PFSK-1 (cell line): ENCODE measurements around the gene SKAP1.

Experiments used
- FOXP2 ChIP-seq: optimal IDR thresholded peaks from 2 replicates; pipeline ENCODE3; 2011; ENCODE audit warnings: borderline replicate concordance, control low read depth, inconsistent platforms; ENCODE audit not compliant: insufficient read depth; ENCODE audit errors: extremely low read length, extremely low read depth
- POLR2AphosphoS5 ChIP-seq: IDR thresholded peaks from 2 replicates; pipeline ENCODE4 v1.6.1; 2012; ENCODE audit warnings: low read depth, mild to moderate bottlenecking, control low read depth, low read length, moderate library complexity
- REST ChIP-seq, 2 experiments: IDR thresholded peaks; 2 replicates each; pipeline versions ENCODE4 v1.6.1 to v1.8.0; 2011 to 2012; ENCODE audit warnings: low read depth in 2 of 2, low read length in 2 of 2, control low read depth in 1 of 2, inconsistent platforms in 1 of 2, mild to moderate bottlenecking in 1 of 2, moderate library complexity in 1 of 2; ENCODE audit not compliant: insufficient read depth in 1 of 2
- SIN3A ChIP-seq: IDR thresholded peaks from 2 replicates; pipeline ENCODE4 v1.6.1; 2012; ENCODE audit warnings: mild to moderate bottlenecking, low read length, moderate library complexity, borderline replicate concordance; ENCODE audit not compliant: insufficient read depth
- TAF1 ChIP-seq: IDR thresholded peaks from 2 replicates; pipeline ENCODE4 v1.6.1; 2012; ENCODE audit warnings: low read length, control low read depth, borderline replicate concordance; ENCODE audit not compliant: insufficient read depth

The SKAP1 gene

GRCh38 chr17:48238933-48239602 lies 190.9 kb downstream of the SKAP1 start:
- no peak for TF ChIP-seq REST (IDR thresholded peaks at IDR 0.05; ENCODE audit: insufficient read depth in 1 of 2, low read depth in 2 of 2, low read length in 2 of 2)
- no peak for TF ChIP-seq SIN3A
- no peak for TF ChIP-seq FOXP2
- TF ChIP-seq POLR2AphosphoS5 = no peak
- TF ChIP-seq TAF1 = no peak

DNA sequence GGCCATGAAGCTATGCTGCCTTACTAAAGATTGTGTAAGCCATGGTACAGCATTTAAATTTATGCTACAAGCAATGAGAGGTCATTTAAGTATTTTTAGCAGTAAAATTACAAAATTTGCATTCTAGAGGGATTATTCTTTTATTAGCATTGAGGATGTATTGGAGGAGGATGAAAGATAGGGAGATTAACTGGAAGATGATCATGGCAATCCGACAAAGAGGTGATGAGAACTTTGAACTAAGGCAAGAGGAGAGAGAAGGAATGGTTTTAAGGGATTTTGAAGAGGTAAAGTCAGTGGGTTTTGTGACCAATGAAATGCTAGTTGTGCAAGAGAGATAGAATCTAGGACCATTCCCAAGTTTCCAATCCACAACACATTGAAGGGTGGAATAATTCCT lies 192.6 kb downstream of the SKAP1 start:
- TF ChIP-seq TAF1 = no peak
- no peak for TF ChIP-seq POLR2AphosphoS5
- no peak for TF ChIP-seq SIN3A
- TF ChIP-seq REST (IDR thresholded peaks at IDR 0.05; ENCODE audit: insufficient read depth in 1 of 2, low read depth in 2 of 2, low read length in 2 of 2) = no peak
- TF ChIP-seq FOXP2 = no peak

GRCh38 chr17:48236681-48237134 lies 193.3 kb downstream of the SKAP1 start:
- TF ChIP-seq SIN3A (no peak), FOXP2 (no peak), REST (IDR thresholded peaks at IDR 0.05; ENCODE audit: insufficient read depth in 1 of 2, low read depth in 2 of 2, low read length in 2 of 2) (no peak), TAF1 (no peak), POLR2AphosphoS5 (no peak)

DNA sequence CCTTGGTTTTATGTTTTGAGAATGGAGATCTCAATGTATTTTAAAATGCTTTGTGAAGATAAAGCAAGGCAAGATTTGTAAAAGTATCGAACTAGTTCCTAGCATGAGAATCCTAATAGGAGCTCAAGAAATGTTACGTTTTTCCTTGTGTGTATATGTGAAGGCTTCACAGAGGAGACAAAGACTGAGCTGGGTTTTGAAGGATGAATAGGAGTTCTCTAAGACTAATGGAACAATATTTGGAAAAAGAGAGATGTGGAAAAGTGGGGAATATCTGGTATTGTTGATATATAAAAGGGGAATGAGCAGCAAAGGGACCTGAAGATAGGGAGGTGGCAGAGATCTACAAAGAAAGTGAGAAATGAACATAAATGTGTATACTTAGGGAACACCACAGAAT lies 195.1 kb downstream of the SKAP1 start:
- no peak for TF ChIP-seq SIN3A
- no peak for TF ChIP-seq POLR2AphosphoS5
- no peak for TF ChIP-seq FOXP2
- TF ChIP-seq TAF1 = no peak
- no peak for TF ChIP-seq REST (IDR thresholded peaks at IDR 0.05; ENCODE audit: insufficient read depth in 1 of 2, low read depth in 2 of 2, low read length in 2 of 2)

- no peak for TF ChIP-seq POLR2AphosphoS5
- no peak for TF ChIP-seq SIN3A
- TF ChIP-seq FOXP2 = no peak
- TF ChIP-seq TAF1 = no peak
- no peak for TF ChIP-seq REST (IDR thresholded peaks at IDR 0.05; ENCODE audit: insufficient read depth in 1 of 2, low read depth in 2 of 2, low read length in 2 of 2)
Measured at GRCh38 chr17:48231995-48232959, 197.7 kb downstream of the SKAP1 start.
